Prostate gland (tissue), 2 donors: Measurements from ENCODE around the gene PSD2.

Experiments used
- CTCF ChIP-seq, 4 experiments: fragments of 200-600 bp in 2 of 4; fragments of 450-650 bp in 2 of 4; sonication (generic) in 2 of 4; IDR thresholded peaks; 1 replicate in 3 of 4; 2 replicates in 1 of 4; pipeline ENCODE4 v1.5.1; 2016 to 2019; ENCODE audit warnings: antibody characterized with exemption in 4 of 4, mild to moderate bottlenecking in 2 of 4, moderate library complexity in 2 of 4
- POLR2A ChIP-seq: fragments of 450-650 bp; IDR thresholded peaks from one replicate; pipeline ENCODE4 v1.6.1; 2016; ENCODE audit warnings: antibody characterized with exemption, mild to moderate bottlenecking
- POLR2AphosphoS5 ChIP-seq: sonication (generic); formaldehyde crosslinking; IDR thresholded peaks from one replicate; pipeline ENCODE4 v1.6.1; 2017; ENCODE audit warnings: antibody characterized with exemption

GRCh38 chr5:139862803-139863202 lies 67.2 kb downstream of the PSD2 start:
- no peak for TF ChIP-seq CTCF (IDR thresholded peaks at IDR 0.05)
- no peak for TF ChIP-seq POLR2A
- TF ChIP-seq POLR2AphosphoS5, result no peak
